CD4-positive, alpha-beta T cell treated with Interleukin-15 for 4 hours (primary cell): ENCODE measurements around the gene TC2N.
"Not testable (repeated sequence)": the region's sequence is repeated elsewhere in the genome, so short reads cannot be mapped to it uniquely, and the experiment has no call there.

Source experiments
- DNase-seq: peaks from one replicate; pipeline ENCODE4 v3.0.0-alpha.2; 2020; ENCODE audit warnings: low spot score

TC2N gene

GRCh38 chr14:91870001-91870400, 2.7 kb upstream of the TC2N start:
- DNase-seq, result peak; percentile 87

- no peak for DNase-seq
Measured at GRCh38 chr14:91869556-91869955, 2.2 kb upstream of the TC2N start.

- DNase-seq, result peak; percentile 48
Measured at GRCh38 chr14:91866511-91867295, 633 bp downstream of the TC2N start.

- DNase-seq, result peak; percentile 48
Measured at GRCh38 chr14:91866061-91866460, 1.3 kb downstream of the TC2N start.

- DNase-seq, result no peak
Measured at GRCh38 chr14:91862417-91862816, 4.9 kb downstream of the TC2N start.

- DNase-seq, result no peak
Measured at GRCh38 chr14:91861091-91861490, 6.2 kb downstream of the TC2N start.

- no peak for DNase-seq
Measured at GRCh38 chr14:91860238-91860637, 7.1 kb downstream of the TC2N start.

GRCh38 chr14:91858536-91859275, 8.6 kb downstream of the TC2N start:
- DNase-seq, result peak; percentile 31

GRCh38 chr14:91857614-91858013, 9.7 kb downstream of the TC2N start:
- no peak for DNase-seq

GRCh38 chr14:91854327-91854934, 12.9 kb downstream of the TC2N start:
- no peak for DNase-seq

GRCh38 chr14:91851563-91851962, 15.8 kb downstream of the TC2N start:
- DNase-seq, result no peak

GRCh38 chr14:91848504-91849001, 18.8 kb downstream of the TC2N start:
- DNase-seq, result no peak

GRCh38 chr14:91847693-91848092, 19.6 kb downstream of the TC2N start:
- no peak for DNase-seq

- no peak for DNase-seq
Measured at GRCh38 chr14:91845652-91846051, 21.7 kb downstream of the TC2N start.

- not testable (repeated sequence) for DNase-seq
Measured at GRCh38 chr14:91845056-91845455, 22.3 kb downstream of the TC2N start.

GRCh38 chr14:91844029-91844428, 23.3 kb downstream of the TC2N start:
- no peak for DNase-seq

- no peak for DNase-seq
Measured at GRCh38 chr14:91843437-91843836, 23.9 kb downstream of the TC2N start.

- DNase-seq, result no peak
Measured at GRCh38 chr14:91841065-91841464, 26.3 kb downstream of the TC2N start.

GRCh38 chr14:91839749-91840148, 27.6 kb downstream of the TC2N start:
- no peak for DNase-seq

GRCh38 chr14:91837076-91837475, 30.3 kb downstream of the TC2N start:
- no peak for DNase-seq

- peak; percentile 80 for DNase-seq
Measured at GRCh38 chr14:91835920-91836843, 31.2 kb downstream of the TC2N start.
